Vagina (tissue), 2 donors: ENCODE data around the gene DDR1.

Experiments
- POLR2A ChIP-seq, 2 donors: fragments of 450-650 bp; IDR thresholded peaks; one replicate each; pipeline ENCODE4 v1.6.1; 2017; ENCODE audit warnings: antibody characterized with exemption in 2 of 2, mild to moderate bottlenecking in 2 of 2, moderate library complexity in 2 of 2
- POLR2AphosphoS5 ChIP-seq, 2 donors: sonication (generic); formaldehyde crosslinking; IDR thresholded peaks; one replicate each; pipeline ENCODE4 v1.9.0; 2017; ENCODE audit warnings: antibody characterized with exemption in 2 of 2, mild to moderate bottlenecking in 2 of 2, low read depth in 1 of 2; ENCODE audit not compliant: insufficient read depth in 1 of 2
- TF ChIP-seq, protein P1 (sequence below), 3 experiments: fragments of 450-650 bp in 2 of 3; fragments of 200-600 bp in 1 of 3; sonication (generic) in 1 of 3; IDR thresholded peaks; one replicate each; pipeline ENCODE4 v1.5.1; 2017 to 2019; ENCODE audit warnings: antibody characterized with exemption in 3 of 3, mild to moderate bottlenecking in 2 of 3, moderate library complexity in 2 of 3

DNA sequence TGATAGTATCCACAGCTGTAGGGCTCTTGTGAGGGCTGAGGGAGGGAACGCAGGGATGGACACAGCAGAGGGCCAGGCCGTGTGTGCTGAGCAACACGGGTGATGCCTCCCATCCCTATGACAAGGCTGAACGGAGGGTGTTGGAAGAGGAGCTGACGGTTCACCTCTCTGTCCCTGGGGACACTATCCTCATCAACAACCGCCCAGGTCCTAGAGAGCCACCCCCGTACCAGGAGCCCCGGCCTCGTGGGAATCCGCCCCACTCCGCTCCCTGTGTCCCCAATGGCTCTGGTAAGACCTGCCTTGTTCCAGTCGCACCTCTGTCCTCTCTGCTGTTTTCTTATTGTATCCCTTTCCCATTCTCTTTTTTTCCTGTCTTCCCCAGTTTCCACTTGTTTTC, 10.1 kb downstream of the DDR1 start:
- TF ChIP-seq, protein P1, sequence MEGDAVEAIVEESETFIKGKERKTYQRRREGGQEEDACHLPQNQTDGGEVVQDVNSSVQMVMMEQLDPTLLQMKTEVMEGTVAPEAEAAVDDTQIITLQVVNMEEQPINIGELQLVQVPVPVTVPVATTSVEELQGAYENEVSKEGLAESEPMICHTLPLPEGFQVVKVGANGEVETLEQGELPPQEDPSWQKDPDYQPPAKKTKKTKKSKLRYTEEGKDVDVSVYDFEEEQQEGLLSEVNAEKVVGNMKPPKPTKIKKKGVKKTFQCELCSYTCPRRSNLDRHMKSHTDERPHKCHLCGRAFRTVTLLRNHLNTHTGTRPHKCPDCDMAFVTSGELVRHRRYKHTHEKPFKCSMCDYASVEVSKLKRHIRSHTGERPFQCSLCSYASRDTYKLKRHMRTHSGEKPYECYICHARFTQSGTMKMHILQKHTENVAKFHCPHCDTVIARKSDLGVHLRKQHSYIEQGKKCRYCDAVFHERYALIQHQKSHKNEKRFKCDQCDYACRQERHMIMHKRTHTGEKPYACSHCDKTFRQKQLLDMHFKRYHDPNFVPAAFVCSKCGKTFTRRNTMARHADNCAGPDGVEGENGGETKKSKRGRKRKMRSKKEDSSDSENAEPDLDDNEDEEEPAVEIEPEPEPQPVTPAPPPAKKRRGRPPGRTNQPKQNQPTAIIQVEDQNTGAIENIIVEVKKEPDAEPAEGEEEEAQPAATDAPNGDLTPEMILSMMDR (IDR thresholded peaks at IDR 0.05), result no peak
- TF ChIP-seq POLR2AphosphoS5 (IDR thresholded peaks at IDR 0.05; ENCODE audit: insufficient read depth in 1 of 2, low read depth in 1 of 2) (no peak), POLR2A (IDR thresholded peaks at IDR 0.05) (no peak)
